Effector memory CD4-positive, alpha-beta T cell (primary cell): Measurements from ENCODE around the gene ZNF414.
"Not testable (repeated sequence)": the region's sequence is repeated elsewhere in the genome, so short reads cannot be mapped to it uniquely, and the experiment has no call there.

Experiments
- DNase-seq, 3 donors: peaks; one replicate each; pipeline ENCODE4 v3.0.0-alpha.2; 2020
- H3K27ac ChIP-seq: 2 replicates; pipeline ENCODE4 v1.7.0; 2013; ENCODE audit warnings: mild to moderate bottlenecking, low read length, moderate library complexity; ENCODE audit not compliant: insufficient read depth, poor library complexity, severe bottlenecking
- H3K27me3 ChIP-seq: replicated peaks from 2 replicates; pipeline ENCODE4 v1.7.0; 2013; ENCODE audit warnings: mild to moderate bottlenecking, low read length; ENCODE audit not compliant: insufficient read depth, control insufficient read depth, poor library complexity, severe bottlenecking
- H3K36me3 ChIP-seq: 2 replicates; pipeline ENCODE4 v1.7.0; 2013; ENCODE audit warnings: mild to moderate bottlenecking, low read length, moderate library complexity; ENCODE audit not compliant: control insufficient read depth, insufficient read depth
- H3K4me1 ChIP-seq: 2 replicates; pipeline ENCODE4 v1.7.0; 2013; ENCODE audit warnings: low read length, mild to moderate bottlenecking; ENCODE audit not compliant: control insufficient read depth, insufficient read depth, poor library complexity, severe bottlenecking
- H3K4me3 ChIP-seq: 2 replicates; pipeline ENCODE4 v1.7.0; 2013; ENCODE audit warnings: low read length, low read depth, mild to moderate bottlenecking; ENCODE audit not compliant: insufficient read depth, poor library complexity, severe bottlenecking
- H3K9me3 ChIP-seq: 2 replicates; pipeline ENCODE4 v1.7.0; 2013; ENCODE audit warnings: mild to moderate bottlenecking, low read length, moderate library complexity; ENCODE audit not compliant: control insufficient read depth

ZNF414 gene

GRCh38 chr19:8519388-8519787 lies 5.4 kb upstream of the ZNF414 start:
- no peak overlapping the region for H3K4me3 ChIP-seq
- no peak for DNase-seq
- no peaks in the 10 kb centered on the region for H3K9me3 ChIP-seq
- no peaks in the 10 kb centered on the region for H3K27me3 ChIP-seq
- peak overlapping the region; percentile 25 for H3K27ac ChIP-seq
- H3K4me1 ChIP-seq, result peaks cover 40% of the 10 kb centered on the region
- H3K36me3 ChIP-seq, result peaks cover 27% of the 10 kb centered on the region

DNA sequence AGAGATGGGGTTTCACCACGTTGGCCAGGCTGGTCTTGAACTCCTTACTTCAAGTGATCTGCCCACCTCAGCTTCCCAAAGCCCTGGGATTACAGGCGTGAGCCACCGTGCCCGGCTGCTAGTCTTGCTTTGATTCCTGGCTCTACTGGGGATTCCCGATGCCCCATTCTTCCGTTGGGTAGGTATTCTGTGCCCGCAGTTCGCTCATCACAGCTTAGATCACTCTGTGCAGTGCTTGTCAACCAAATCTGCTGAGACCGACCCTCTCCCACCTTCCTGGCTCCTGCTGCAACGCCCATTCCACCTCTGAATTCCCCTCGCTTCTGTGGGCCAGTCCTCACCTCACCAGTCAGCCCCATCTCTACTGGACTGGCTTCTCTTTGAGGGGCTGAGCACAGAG lies 4.6 kb upstream of the ZNF414 start:
- H3K4me3 ChIP-seq, result no peak overlapping the region
- peak overlapping the region; percentile 69 for H3K27ac ChIP-seq
- H3K9me3 ChIP-seq, result no peaks in the 10 kb centered on the region
- no peak for DNase-seq
- H3K27me3 ChIP-seq, result no peaks in the 10 kb centered on the region
- H3K4me1 ChIP-seq, result peaks cover 45% of the 10 kb centered on the region
- peaks cover 25% of the 10 kb centered on the region for H3K36me3 ChIP-seq

DNA sequence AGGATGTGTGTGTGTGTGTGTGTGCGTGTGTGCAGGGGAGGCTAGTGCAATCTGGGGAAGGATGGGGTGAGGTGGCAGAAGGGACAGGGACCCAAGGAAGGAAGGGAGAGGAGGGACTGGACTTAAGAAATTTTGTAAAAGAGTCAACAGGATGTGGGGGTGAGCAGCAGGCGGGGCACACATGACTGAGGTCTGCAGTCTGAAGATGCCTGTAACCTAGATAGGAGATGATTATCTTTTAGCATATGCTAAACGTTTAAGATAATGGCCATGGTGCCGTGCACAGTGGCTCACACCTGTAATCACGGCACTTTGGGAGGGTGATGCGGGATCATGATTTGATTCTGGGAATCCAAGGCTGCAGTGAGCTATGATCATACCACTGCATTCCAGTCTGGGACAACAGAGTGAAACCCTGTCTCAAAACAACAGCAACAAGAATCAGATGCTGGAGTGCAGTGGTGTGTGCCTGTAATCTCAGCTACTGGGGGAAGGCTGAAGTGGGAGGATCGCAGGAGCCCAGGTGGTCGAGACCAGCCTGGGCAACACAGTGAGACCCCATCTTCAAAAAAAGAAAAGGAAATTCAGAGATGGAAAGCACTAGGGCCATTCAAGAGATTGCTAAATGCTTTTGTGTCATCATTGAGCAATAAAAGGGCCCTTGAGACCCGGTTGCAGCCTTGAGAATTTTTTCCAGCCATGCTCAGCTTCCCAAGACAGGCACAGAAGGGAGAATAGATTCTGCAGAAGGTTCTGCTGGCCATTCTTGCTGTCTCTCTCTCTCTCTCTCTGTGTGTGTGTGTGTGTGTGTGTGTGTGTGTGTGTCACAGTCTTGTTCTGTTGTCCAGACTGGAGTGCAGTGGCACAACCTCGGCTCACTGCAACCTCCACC lies 3.8 kb upstream of the ZNF414 start:
- Histone ChIP-seq H3K4me1 (peaks cover 52% of the 10 kb centered on the region), H3K9me3 (no peaks in the 10 kb centered on the region), H3K27me3 (no peaks in the 10 kb centered on the region), H3K27ac (peak overlapping the region; percentile 69), H3K4me3 (no peak overlapping the region), H3K36me3 (peaks cover 19% of the 10 kb centered on the region)
- peak; percentile 37 to 51 (median 47) for DNase-seq

GRCh38 chr19:8515317-8515716 lies 1.4 kb upstream of the ZNF414 start:
- Histone ChIP-seq H3K27ac (peak overlapping the region; percentile 58), H3K27me3 (no peaks in the 10 kb centered on the region), H3K36me3 (peaks cover 10% of the 10 kb centered on the region), H3K4me3 (no peak overlapping the region), H3K9me3 (no peaks in the 10 kb centered on the region), H3K4me1 (peaks cover 62% of the 10 kb centered on the region)
- DNase-seq, result peak in 2 of 3 donors; percentile 27 to 38

GRCh38 chr19:8514505-8515009 lies 590 bp upstream of the ZNF414 start:
- peaks cover 62% of the 10 kb centered on the region for H3K4me1 ChIP-seq
- not testable (repeated sequence) for DNase-seq

GRCh38 chr19:8513036-8513686 lies 806 bp downstream of the ZNF414 start:
- H3K4me1 ChIP-seq, result peaks cover 54% of the 10 kb centered on the region
- H3K9me3 ChIP-seq, result no peaks in the 10 kb centered on the region
- peaks cover 10% of the 10 kb centered on the region for H3K36me3 ChIP-seq
- H3K27me3 ChIP-seq, result no peaks in the 10 kb centered on the region
- H3K27ac ChIP-seq, result peak overlapping the region; percentile 99
- H3K4me3 ChIP-seq, result peak overlapping the region; percentile 96
- DNase-seq, result no peak

More at GRCh38 chr19:8514505-8515009, 590 bp upstream of the ZNF414 start:
- H3K9me3 ChIP-seq, H3K36me3 ChIP-seq, H3K27me3 ChIP-seq: not testable (repeated sequence)
- H3K4me3 ChIP-seq, result peak overlapping the region; percentile 15
- H3K27ac ChIP-seq, result peak overlapping the region; percentile 99

DNA sequence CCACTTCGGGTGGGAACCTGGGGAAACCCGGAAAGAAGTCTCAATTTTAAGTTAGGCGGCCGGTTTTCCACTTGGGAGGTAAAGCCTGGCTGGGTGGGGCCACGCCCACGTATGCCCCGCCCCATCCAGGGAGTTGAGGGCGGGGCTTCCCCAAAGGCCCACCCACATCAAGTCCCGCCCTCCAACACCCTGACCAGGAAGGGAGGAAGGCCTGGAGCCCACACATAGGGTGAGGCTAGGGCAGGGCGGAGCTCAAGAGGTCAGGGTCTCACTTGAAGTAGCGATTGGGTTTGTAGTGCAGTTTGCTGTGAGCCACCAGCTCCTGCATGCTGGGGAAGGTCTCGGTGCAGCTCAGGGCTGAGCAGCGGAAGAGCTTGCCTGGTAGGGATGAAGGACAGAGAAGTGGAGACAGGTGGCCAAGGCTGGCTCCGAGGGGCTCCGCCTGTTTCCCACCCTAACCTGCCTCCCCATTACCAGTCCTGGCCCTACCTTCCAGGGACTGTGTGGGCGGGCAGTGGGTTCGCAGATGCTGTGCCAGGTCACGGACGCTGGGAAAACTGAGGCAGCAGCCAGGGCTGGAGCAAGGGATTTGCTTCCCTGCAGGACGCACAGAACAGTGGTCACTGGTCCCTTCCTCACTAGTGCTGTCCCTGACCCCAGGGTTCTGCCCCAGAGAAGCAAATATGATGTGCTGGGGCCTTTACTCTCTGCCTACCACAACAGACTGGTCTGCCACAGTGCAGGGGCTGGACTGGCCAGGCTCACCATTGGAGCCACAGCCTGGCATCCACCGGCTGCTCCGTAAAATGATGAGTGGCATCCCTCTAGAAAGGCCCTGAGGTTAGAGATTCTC lies 1.6 kb downstream of the ZNF414 start:
- Histone ChIP-seq H3K27me3 (no peaks in the 10 kb centered on the region), H3K27ac (peak overlapping the region; percentile 99), H3K9me3 (no peaks in the 10 kb centered on the region), H3K36me3 (peaks cover 10% of the 10 kb centered on the region), H3K4me3 (no peak overlapping the region), H3K4me1 (peaks cover 46% of the 10 kb centered on the region)
- no peak for DNase-seq

GRCh38 chr19:8511573-8512101 lies 2.3 kb downstream of the ZNF414 start:
- Histone ChIP-seq H3K4me3 (no peak overlapping the region), H3K4me1 (peaks cover 41% of the 10 kb centered on the region), H3K27ac (no peak overlapping the region), H3K36me3 (peaks cover 10% of the 10 kb centered on the region), H3K27me3 (no peaks in the 10 kb centered on the region), H3K9me3 (no peaks in the 10 kb centered on the region)
- DNase-seq, result no peak

- peaks cover 33% of the 10 kb centered on the region for H3K4me1 ChIP-seq
- no peak overlapping the region for H3K4me3 ChIP-seq
- H3K9me3 ChIP-seq, result no peaks in the 10 kb centered on the region
- no peaks in the 10 kb centered on the region for H3K27me3 ChIP-seq
- H3K27ac ChIP-seq, result no peak overlapping the region
- no peak for DNase-seq
- peaks cover 10% of the 10 kb centered on the region for H3K36me3 ChIP-seq
These were observed 3.3 kb downstream of the ZNF414 start for GRCh38 chr19:8510589-8511115.
